HT-29 (cell line): ENCODE results near the gene RXFP2. TPM values are rescaled to one million over a fixed set of nuclear protein-coding genes. Genes with fewer than 3 reads are reported as not detected.
A peak's percentile ranks its signal among the peaks of the same experiment; 100 is the strongest.

ENCODE experiments used
- DNase-seq: peaks from one replicate; pipeline ENCODE4 v3.0.0-alpha.2; 2015; ENCODE audit warnings: low spot score
- total RNA-seq: library from RNA; depleted of rRNA; stranded (reverse); fragments of >200 nt; shearing (Covaris generic); gene quantifications from 2 replicates; pipeline ENCODE4 v1.2.3, GENCODE V29; 2014

The RXFP2 gene
- total RNA-seq, 1 experiment from 2014 or later: not detected

- DNase-seq: no peak
Measured at GRCh38 chr13:31767175-31767900, 28.0 kb downstream of the RXFP2 start.

DNA sequence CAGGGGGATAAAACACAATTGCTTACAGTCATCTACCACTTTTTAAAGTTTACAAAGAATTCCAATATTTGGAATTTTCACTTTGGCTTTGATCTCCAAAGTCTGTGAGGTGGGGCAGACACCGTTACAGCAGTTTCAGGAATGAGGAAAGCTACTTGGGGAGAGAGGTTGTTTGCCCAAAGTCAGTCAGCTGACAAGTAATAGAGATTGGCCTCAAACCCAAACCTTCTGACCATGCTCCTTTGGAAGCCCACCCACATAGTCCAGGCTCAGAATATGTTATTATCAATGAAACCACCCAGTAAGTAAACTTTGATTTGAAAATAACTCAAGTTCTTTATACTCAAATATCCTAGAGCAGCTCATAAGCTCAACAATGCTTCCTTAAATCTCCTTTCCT is 29.0 kb downstream of the RXFP2 start:
- DNase-seq: no peak

- DNase-seq: no peak
Measured at GRCh38 chr13:31769575-31769974, 30.2 kb downstream of the RXFP2 start.

GRCh38 chr13:31772231-31772630 is 32.9 kb downstream of the RXFP2 start:
- DNase-seq: no peak

DNA sequence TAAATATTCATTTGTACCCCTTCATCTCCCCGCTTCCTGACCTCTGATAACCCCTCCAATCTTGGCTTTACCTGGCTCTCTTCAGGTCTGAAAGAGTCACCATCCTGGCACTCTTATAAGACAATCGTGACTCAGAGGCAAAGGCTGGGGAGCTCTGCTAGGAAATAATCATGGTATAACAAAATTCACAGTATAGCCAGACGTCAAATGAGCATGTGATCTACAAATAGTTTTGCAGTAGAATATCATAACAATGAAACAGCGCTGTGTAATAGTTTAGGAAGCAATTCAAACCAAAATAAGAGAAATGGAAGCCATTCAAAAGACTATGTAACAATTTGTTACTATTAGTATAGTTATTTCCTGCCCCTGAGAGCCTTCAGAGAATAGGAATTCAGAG is 34.2 kb downstream of the RXFP2 start:
- DNase-seq: no peak

DNA sequence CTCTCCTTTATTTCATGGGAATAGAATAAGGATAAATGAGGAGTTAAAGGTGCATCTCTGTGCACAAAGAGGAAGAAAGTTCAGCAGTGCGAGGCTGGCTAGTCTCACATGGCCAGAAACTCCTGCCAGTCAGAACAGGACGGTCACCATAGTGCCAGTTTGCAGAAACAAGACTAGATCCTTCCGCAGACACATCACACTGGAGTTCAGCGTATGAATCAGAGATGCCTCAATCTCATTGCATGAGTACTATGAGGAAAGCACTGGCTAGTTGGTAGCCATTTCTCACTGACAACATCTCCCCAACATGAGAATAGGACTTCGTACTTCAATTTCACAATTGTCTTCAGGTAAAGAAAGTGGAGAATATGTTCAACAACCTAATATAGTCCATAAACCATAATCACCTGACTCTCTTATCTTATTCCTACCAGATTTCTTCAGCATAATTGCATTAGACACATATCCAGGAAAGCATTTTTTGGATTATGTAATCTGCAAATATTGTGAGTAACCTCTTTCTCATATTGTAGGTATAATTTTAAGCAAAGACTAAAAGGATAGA is 34.9 kb downstream of the RXFP2 start:
- DNase-seq: no peak

- no peak for DNase-seq
Measured at GRCh38 chr13:31775148-31775547, 35.8 kb downstream of the RXFP2 start.

DNA sequence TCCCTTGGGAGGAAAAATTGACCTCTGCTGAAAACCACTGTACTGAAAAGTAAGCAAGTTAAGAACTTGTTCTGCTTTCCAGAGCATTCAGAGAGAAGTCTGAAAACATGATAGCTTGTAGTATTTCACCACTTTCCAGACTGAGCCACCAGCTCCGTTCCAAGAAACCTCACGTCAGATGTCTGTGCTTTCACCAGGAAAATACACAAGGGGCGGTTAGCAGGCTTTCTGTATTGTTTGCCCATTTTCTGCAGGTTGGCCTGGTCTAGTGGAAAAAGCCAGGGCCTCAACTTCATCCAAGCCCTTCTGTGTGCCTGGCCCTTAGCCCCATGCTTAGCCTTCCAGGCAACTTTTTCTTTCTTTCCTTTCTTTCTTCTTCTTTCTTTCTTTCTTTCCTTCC is 36.4 kb downstream of the RXFP2 start:
- DNase-seq: no peak

DNA sequence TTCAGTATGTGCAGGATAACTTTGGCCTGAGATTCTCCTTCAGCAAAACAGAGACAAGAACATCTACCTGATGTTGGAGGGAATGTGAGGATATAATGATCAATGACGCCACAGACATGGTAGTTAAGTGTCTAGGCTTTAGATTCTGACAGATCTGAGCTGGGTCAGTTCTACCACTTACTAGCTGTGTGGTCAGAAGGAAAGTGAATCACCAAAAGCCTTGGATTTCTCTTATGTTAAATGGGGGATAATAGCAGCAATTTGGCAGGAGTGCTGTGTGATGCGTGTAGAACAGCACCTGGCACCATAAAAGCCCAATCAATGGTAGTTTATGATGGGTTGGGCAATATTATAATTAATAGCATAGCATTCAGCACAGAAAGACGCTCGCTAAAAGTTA is 41.7 kb downstream of the RXFP2 start:
- DNase-seq: no peak

DNA sequence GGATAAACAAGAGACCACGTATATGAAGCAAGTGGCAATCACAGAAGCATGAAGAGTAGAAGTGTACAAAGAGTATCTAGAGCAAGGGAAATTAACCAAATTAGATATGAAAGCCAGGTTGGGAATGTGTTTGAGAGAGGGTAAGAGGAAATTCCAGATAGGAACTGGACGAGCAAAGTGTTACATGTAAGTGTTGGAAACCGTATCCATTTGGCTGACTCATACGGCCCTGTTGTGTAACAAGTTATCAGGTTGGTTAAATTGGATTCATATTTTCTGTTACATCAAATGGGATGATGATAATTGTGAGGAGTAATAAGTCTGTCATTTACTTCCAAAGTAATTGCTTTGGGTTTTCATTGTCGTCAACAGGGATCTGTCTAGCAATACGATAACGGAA is 46.7 kb downstream of the RXFP2 start:
- DNase-seq: no peak

DNA sequence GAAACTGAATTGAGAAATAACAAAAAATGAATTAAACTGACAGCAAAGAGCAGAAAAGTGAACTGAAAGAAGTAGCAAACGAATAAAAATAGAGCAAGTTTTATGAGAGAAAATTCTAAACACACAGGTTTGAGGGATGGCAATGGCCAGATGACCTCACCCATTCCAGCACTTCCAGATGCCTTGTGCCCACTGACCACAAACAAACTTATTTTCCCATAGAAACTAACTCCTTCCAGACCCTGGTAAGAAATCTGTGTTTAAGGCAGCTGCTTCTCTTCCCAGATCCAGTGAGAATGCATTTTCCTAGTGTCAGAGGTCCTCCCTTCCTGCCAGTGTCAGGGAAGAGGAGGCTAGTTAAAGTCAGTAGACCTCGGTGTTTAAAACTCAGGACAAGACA is 51.7 kb downstream of the RXFP2 start:
- DNase-seq: no peak

GRCh38 chr13:31793246-31793645 is 53.9 kb downstream of the RXFP2 start:
- DNase-seq: peak; percentile 85

- DNase-seq: no peak
Measured at GRCh38 chr13:31794452-31794851, 55.1 kb downstream of the RXFP2 start.

GRCh38 chr13:31797154-31797775 is 57.9 kb downstream of the RXFP2 start:
- peak; percentile 85 for DNase-seq

DNA sequence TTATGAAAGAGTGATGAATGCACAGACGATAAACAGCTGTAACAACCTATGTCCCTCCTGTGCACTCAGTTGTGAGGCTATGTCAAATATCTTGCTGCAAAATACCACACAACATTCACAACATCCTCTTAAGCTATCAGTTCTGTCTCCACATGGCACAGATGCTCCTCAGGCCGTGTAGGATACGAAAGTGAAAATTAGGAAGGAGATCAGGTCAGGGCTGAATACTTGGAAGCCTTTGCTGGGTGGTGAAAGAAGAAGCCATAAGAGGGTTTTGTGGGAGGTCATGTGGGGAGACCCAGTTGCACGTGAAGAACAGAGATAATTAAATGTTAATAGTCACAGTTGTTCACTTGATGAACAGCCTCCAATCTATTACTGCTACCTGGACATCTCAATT is 58.9 kb downstream of the RXFP2 start:
- DNase-seq: no peak

DNA sequence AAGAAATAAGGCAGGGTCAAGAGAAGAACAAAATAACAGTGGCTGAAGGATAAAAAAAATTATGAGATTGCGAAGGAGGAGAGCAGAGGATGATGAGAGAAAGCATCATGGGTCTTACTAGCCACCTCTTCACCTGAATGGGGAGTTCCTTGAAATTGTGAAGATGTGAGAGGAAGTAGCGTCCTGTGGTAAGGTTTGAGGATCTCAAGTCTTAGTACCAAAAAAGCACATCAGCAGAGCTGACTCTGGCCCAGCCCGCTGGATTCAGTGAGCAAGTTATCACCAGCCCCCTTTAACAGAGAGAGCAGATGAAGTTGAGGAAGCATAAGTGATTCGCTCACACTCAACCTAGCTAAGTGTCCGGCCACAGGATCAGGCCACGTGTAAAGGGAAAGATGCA is 61.8 kb downstream of the RXFP2 start:
- no peak for DNase-seq

DNA sequence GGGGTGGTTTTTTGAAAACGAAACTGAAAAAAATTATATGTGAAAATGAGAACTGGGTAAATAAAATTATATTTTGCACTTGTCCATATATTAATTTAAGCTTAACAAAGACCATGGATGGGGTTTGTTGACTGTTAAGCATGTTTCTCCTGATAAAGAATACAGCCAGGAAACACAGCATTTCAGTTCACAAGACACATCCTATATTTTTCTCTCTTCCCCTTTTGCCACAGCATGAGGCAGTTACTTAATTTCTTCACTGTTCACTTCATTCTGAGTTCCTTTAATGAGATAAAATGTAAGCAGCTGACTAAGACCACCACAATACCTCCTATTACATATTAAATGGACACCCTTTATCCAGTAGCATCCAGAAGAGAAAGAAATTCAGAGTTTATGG is 64.0 kb downstream of the RXFP2 start:
- no peak for DNase-seq

DNA sequence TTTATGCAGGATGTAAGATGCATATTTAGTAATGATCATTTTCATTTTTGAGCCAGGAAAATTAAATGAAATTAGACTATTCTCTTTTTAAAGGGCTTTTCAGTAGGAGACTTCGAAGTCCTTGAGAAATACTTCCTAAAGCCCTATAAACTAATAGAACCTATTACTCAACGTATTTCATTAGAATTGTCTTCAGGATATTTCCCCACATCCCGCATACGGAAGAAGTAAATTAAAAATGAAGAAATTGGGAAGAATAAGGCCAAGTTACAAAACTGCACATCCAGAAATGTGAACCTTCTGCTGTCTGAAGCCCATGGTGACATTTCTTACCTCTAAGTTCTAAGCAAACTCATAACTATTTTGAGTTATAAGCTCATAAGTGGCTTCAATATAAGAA is 66.5 kb downstream of the RXFP2 start:
- DNase-seq: no peak

- DNase-seq: no peak
Measured at GRCh38 chr13:31807090-31807541, 67.8 kb downstream of the RXFP2 start.

- no peak for DNase-seq
Measured at GRCh38 chr13:31814536-31814935, 75.2 kb downstream of the RXFP2 start.

GRCh38 chr13:31815361-31816144 is 76.2 kb downstream of the RXFP2 start:
- DNase-seq: no peak

DNA sequence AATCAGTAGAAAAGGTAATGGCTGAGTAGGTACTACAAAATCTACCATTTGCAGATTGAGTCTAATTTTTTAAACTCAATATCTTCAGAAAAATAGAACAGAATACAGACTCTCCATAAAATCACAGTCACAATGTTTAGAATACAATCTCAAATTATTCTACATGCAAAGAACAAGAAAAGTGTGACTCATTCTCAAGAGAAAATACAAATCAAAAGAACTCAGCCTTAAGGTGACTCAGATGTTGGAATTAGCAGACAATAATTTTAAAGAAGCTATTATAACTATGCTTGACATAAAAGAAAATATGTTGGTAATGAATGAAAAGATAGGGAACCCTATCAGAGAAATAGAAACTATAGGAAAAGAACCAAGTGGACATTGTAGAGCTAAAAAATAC is 78.9 kb downstream of the RXFP2 start:
- DNase-seq: no peak
